ENCODE measurements around the gene CAMK1D.

Gene CAMK1D

GRCh38 chr10:12403119-12403518, 53.8 kb downstream of the CAMK1D start:
- no peak for DNase-seq (ENCODE audit: low read depth)

GRCh38 chr10:12405342-12406320, 56.3 kb downstream of the CAMK1D start:
- no peak for DNase-seq (ENCODE audit: low read depth)

GRCh38 chr10:12406764-12407400, 57.5 kb downstream of the CAMK1D start:
- DNase-seq (ENCODE audit: low read depth): no peak

GRCh38 chr10:12408472-12408871, 59.1 kb downstream of the CAMK1D start:
- no peak for DNase-seq (ENCODE audit: low read depth)

- no peak for DNase-seq (ENCODE audit: low read depth)
Observed at GRCh38 chr10:12409161-12409560, 59.8 kb downstream of the CAMK1D start.

GRCh38 chr10:12409613-12410012, 60.3 kb downstream of the CAMK1D start:
- DNase-seq (ENCODE audit: low read depth): no peak

GRCh38 chr10:12412666-12413368, 63.5 kb downstream of the CAMK1D start:
- no peak for DNase-seq (ENCODE audit: low read depth)

GRCh38 chr10:12413369-12413711, 64.0 kb downstream of the CAMK1D start:
- DNase-seq (ENCODE audit: low read depth): no peak

- DNase-seq (ENCODE audit: low read depth): peak; percentile 48
Observed at GRCh38 chr10:12414278-12414989, 65.1 kb downstream of the CAMK1D start.

GRCh38 chr10:12416344-12417050, 67.2 kb downstream of the CAMK1D start:
- DNase-seq (ENCODE audit: low read depth): no peak

- DNase-seq (ENCODE audit: low read depth): no peak
Observed at GRCh38 chr10:12417331-12417730, 68.0 kb downstream of the CAMK1D start.

- DNase-seq (ENCODE audit: low read depth): peak; percentile 36
Observed at GRCh38 chr10:12418000-12418399, 68.7 kb downstream of the CAMK1D start.

GRCh38 chr10:12418725-12419261, 69.4 kb downstream of the CAMK1D start:
- DNase-seq (ENCODE audit: low read depth): peak; percentile 6

GRCh38 chr10:12419262-12419847, 70.0 kb downstream of the CAMK1D start:
- peak; percentile 99 for DNase-seq (ENCODE audit: low read depth)

GRCh38 chr10:12420530-12421120, 71.3 kb downstream of the CAMK1D start:
- DNase-seq (ENCODE audit: low read depth): no peak

GRCh38 chr10:12422189-12422588, 72.8 kb downstream of the CAMK1D start:
- DNase-seq (ENCODE audit: low read depth): no peak

- no peak for DNase-seq (ENCODE audit: low read depth)
Observed at GRCh38 chr10:12423896-12424295, 74.5 kb downstream of the CAMK1D start.

- no peak for DNase-seq (ENCODE audit: low read depth)
Observed at GRCh38 chr10:12427276-12427675, 77.9 kb downstream of the CAMK1D start.

GRCh38 chr10:12428447-12429135, 79.2 kb downstream of the CAMK1D start:
- no peak for DNase-seq (ENCODE audit: low read depth)

Measured in amniotic epithelial cell (primary cell).